B cell (primary cell): ENCODE measurements around the gene RSPO3. TPM values are rescaled to one million over a fixed set of nuclear protein-coding genes. Genes with fewer than 3 reads are reported as not detected.

Source experiments
- ATAC-seq: fragments of 200-7000 bp; cut with Tn5 transposase; one replicate; pipeline ENCODE4 v1.10.0; 2021; ENCODE audit warnings: low read depth, mild to moderate bottlenecking, moderate number of reproducible peaks, moderate library complexity
- CTCF ChIA-PET: fragments of 350-600 bp; sonication (Branson Sonifier 250); formaldehyde crosslinking; loops from one replicate; lab custom pipeline; 2021; ENCODE audit warnings: antibody characterized with exemption, inconsistent platforms; lab: Charles Lee
- POLR2A ChIA-PET: fragments of 350-600 bp; sonication (Branson Sonifier 250); formaldehyde crosslinking; loops from one replicate; lab custom pipeline; 2021; ENCODE audit warnings: antibody characterized with exemption; lab: Charles Lee
- DNase-seq: peaks from one replicate; pipeline ENCODE4 v3.0.0; 2013
- H2AFZ ChIP-seq: 2 replicates; pipeline ENCODE4 v1.6.1; 2012; ENCODE audit warnings: mild to moderate bottlenecking, low read depth, low read length; ENCODE audit not compliant: insufficient read depth, poor library complexity, severe bottlenecking
- H3K27ac ChIP-seq, 2 donors: 1 replicate in 1 of 2; 2 replicates in 1 of 2; pipeline ENCODE4 v1.5.1; 2012 to 2013; ENCODE audit warnings: low read length in 2 of 2, mild to moderate bottlenecking in 2 of 2, moderate library complexity in 1 of 2
- H3K27me3 ChIP-seq, 4 experiments: fragments of 200-600 bp in 1 of 4; sonication (generic) in 1 of 4; replicated peaks in 1 of 4; 1 replicate in 2 of 4; 2 replicates in 2 of 4; pipeline versions ENCODE4 v1.6.1 to v1.7.0; 2013 to 2016; ENCODE audit warnings: low read length in 3 of 4, mild to moderate bottlenecking in 2 of 4, mixed read lengths in 1 of 4, moderate library complexity in 1 of 4; ENCODE audit not compliant: insufficient read depth in 4 of 4, control insufficient read depth in 3 of 4; ENCODE audit errors: control extremely low read depth in 1 of 4
- H3K36me3 ChIP-seq, 2 experiments: replicated peaks in 1 of 2; 1 replicate in 1 of 2; 2 replicates in 1 of 2; pipeline versions ENCODE4 v1.6.1 to v1.7.1; 2013; ENCODE audit warnings: low read length in 1 of 2; ENCODE audit not compliant: insufficient read depth in 2 of 2, control insufficient read depth in 1 of 2; ENCODE audit errors: control extremely low read depth in 1 of 2, extremely low read depth in 1 of 2
- H3K4me1 ChIP-seq, 2 donors: fragments of 200-600 bp in 1 of 2; sonication (generic) in 1 of 2; 1 replicate in 1 of 2; 2 replicates in 1 of 2; pipeline versions ENCODE4 v1.5.1 to v1.6.1; 2013 to 2017; ENCODE audit warnings: low read length in 2 of 2; ENCODE audit not compliant: control insufficient read depth in 2 of 2, insufficient read depth in 2 of 2
- H3K4me2 ChIP-seq: replicated peaks from 2 replicates; pipeline ENCODE3; 2012; ENCODE audit warnings: mild to moderate bottlenecking, low read depth, low read length; ENCODE audit not compliant: poor library complexity, severe bottlenecking
- H3K4me3 ChIP-seq, 5 experiments: fragments of 200-600 bp in 1 of 5; sonication (generic) in 1 of 5; 1 replicate in 3 of 5; 2 replicates in 2 of 5; pipeline versions ENCODE4 v1.5.1 to v1.7.0; 2011 to 2016; ENCODE audit warnings: low read length in 4 of 5, mild to moderate bottlenecking in 4 of 5, low read depth in 2 of 5, control low read depth in 1 of 5, moderate library complexity in 1 of 5; ENCODE audit not compliant: insufficient read depth in 1 of 5; ENCODE audit errors: control extremely low read depth in 1 of 5, extremely low read depth in 1 of 5
- H3K79me2 ChIP-seq: fragments of 200-600 bp; sonication (generic); one replicate; pipeline ENCODE4 v1.6.0; 2016; ENCODE audit warnings: low read length; ENCODE audit not compliant: control insufficient read depth, insufficient read depth
- H3K9ac ChIP-seq: fragments of 200-600 bp; sonication (generic); 2 replicates; pipeline ENCODE4 v1.6.1; 2017; ENCODE audit warnings: mild to moderate bottlenecking, low read length, moderate library complexity
- H3K9me3 ChIP-seq, 3 donors: one replicate each; pipeline versions ENCODE4 v1.6.1 to v1.7.1; 2013; ENCODE audit warnings: low read length in 2 of 3; ENCODE audit not compliant: control insufficient read depth in 2 of 3, insufficient read depth in 1 of 3; ENCODE audit errors: control extremely low read depth in 1 of 3
- H4K20me1 ChIP-seq: 2 replicates; pipeline ENCODE4 v1.6.0; 2012; ENCODE audit warnings: mild to moderate bottlenecking, low read length; ENCODE audit not compliant: insufficient read depth, control insufficient read depth, poor library complexity, severe bottlenecking
- H3K27ac Mint-ChIP-seq: one replicate; pipeline ENCODE4 v1.8.0; 2021; ENCODE audit warnings: mixed read lengths
- H3K27me3 Mint-ChIP-seq: one replicate; pipeline ENCODE4 v1.8.0; 2021; ENCODE audit warnings: mixed read lengths
- H3K4me1 Mint-ChIP-seq: one replicate; pipeline ENCODE4 v1.8.0; 2021; ENCODE audit warnings: mixed read lengths
- H3K4me3 Mint-ChIP-seq: one replicate; pipeline ENCODE4 v1.8.0; 2021; ENCODE audit warnings: mixed read lengths
- H3K9me3 Mint-ChIP-seq: one replicate; pipeline ENCODE4 v1.8.0; 2022; ENCODE audit warnings: mixed read lengths; ENCODE audit not compliant: insufficient read depth
- CTCF ChIP-seq: fragments of 200-600 bp; IDR thresholded peaks from one replicate; pipeline ENCODE4 v1.8.0; 2022; ENCODE audit warnings: antibody characterized with exemption, mild to moderate bottlenecking
- EZH2 ChIP-seq: IDR thresholded peaks from 2 replicates; pipeline ENCODE4 v1.6.1; 2012; ENCODE audit warnings: borderline replicate concordance, low read depth, mild to moderate bottlenecking, moderate library complexity, low read length; ENCODE audit not compliant: insufficient read depth, poor library complexity, severe bottlenecking
- WGBS: methylation state at CpG from one replicate; pipeline ENCODE4 v1.1.5; 2013; ENCODE audit warnings: missing lambda C conversion rate; ENCODE audit not compliant: insufficient coverage; 5-methylcytosine and 5-hydroxymethylcytosine counted together
- intact Hi-C: fragments of 100-400 bp; cut with micrococcal nuclease; formaldehyde crosslinking; loops from one replicate; pipeline ENCODE4 v1.10.0; 2022
- polyA plus RNA-seq: library from polyadenylated mRNA; depleted of rRNA; stranded (reverse); fragments of >200 nt; gene quantifications from 2 replicates; pipeline ENCODE4 v1.2.3, GENCODE V29; 2012
- total RNA-seq, 2 donors: library from RNA; stranded (reverse); fragments of 120-200 nt in 1 of 2; gene quantifications; 1 replicate in 1 of 2; 2 replicates in 1 of 2; pipeline versions ENCODE4 v1.2.3 to v1.2.4, GENCODE V29; 2013 to 2022

The RSPO3 gene
- total and polyA plus RNA-seq, 2 donors (not counting 1 experiment from before 2014, with no cell fraction given): not detected

- H3K27me3 ChIP-seq: no peaks in the 10 kb centered on the region
- no peaks in the 10 kb centered on the region for H4K20me1 ChIP-seq
- no peaks in the 10 kb centered on the region for H3K36me3 ChIP-seq
- H3K4me1 Mint-ChIP-seq: no peaks in the 10 kb centered on the region
- intact Hi-C loops: no loop called here
- H3K79me2 ChIP-seq: no peaks in the 10 kb centered on the region
- ChIA-PET POLR2A (no interaction called here), CTCF (no interaction called here)
- ATAC-seq: no peak
- H3K9me3 ChIP-seq: no peaks in the 10 kb centered on the region
- no peak for TF ChIP-seq CTCF
- TF ChIP-seq EZH2: no peak
- no CpG with 5 or more reads among the region's 1 CpG for WGBS
- H2AFZ ChIP-seq: no peak overlapping the region
- H3K27ac Mint-ChIP-seq: no peak overlapping the region
- H3K9me3 Mint-ChIP-seq: no peaks in the 10 kb centered on the region
- DNase-seq: no peak
- H3K4me3 Mint-ChIP-seq: no peak overlapping the region
- no peaks in the 10 kb centered on the region for H3K4me1 ChIP-seq
- H3K4me2 ChIP-seq: no peak overlapping the region
- peaks cover 21% of the 10 kb centered on the region for H3K27me3 Mint-ChIP-seq
- no peak overlapping the region for H3K27ac ChIP-seq
- H3K4me3 ChIP-seq: no peak overlapping the region
- no peak overlapping the region for H3K9ac ChIP-seq
Measured at GRCh38 chr6:127134136-127134535, 15.7 kb downstream of the RSPO3 start.

GRCh38 chr6:127136786-127137185 lies 18.3 kb downstream of the RSPO3 start:
- H3K9ac ChIP-seq: no peak overlapping the region
- H3K4me1 Mint-ChIP-seq: no peaks in the 10 kb centered on the region
- no peak for TF ChIP-seq CTCF
- no peak for TF ChIP-seq EZH2
- ChIA-PET CTCF (no interaction called here), POLR2A (no interaction called here)
- ATAC-seq: no peak
- H3K27me3 Mint-ChIP-seq: peaks cover 4% of the 10 kb centered on the region
- H2AFZ ChIP-seq: no peak overlapping the region
- no peaks in the 10 kb centered on the region for H3K4me1 ChIP-seq
- no peak overlapping the region for H3K4me3 ChIP-seq
- H3K9me3 Mint-ChIP-seq: no peaks in the 10 kb centered on the region
- intact Hi-C loops: no loop called here
- H4K20me1 ChIP-seq: no peaks in the 10 kb centered on the region
- H3K4me3 Mint-ChIP-seq: no peak overlapping the region
- H3K4me2 ChIP-seq: no peak overlapping the region
- DNase-seq: no peak
- H3K27me3 ChIP-seq: no peaks in the 10 kb centered on the region
- no peak overlapping the region for H3K27ac ChIP-seq
- 71% methylated on average over 4 of the region's 4 CpGs for WGBS
- no peaks in the 10 kb centered on the region for H3K79me2 ChIP-seq
- no peak overlapping the region for H3K27ac Mint-ChIP-seq
- no peaks in the 10 kb centered on the region for H3K9me3 ChIP-seq
- H3K36me3 ChIP-seq: no peaks in the 10 kb centered on the region
